Dermis blood vessel endothelial cell (primary cell): Measurements from ENCODE around the gene REEP6. TPM values are rescaled to one million over a fixed set of nuclear protein-coding genes. Genes with fewer than 3 reads are reported as not detected.
"Not testable (repeated sequence)": the region's sequence is repeated elsewhere in the genome, so short reads cannot be mapped to it uniquely, and the experiment has no call there.

ENCODE experiments used
- DNase-seq: peaks from one replicate; pipeline ENCODE4 v3.0.0; 2010
- total RNA-seq: library from RNA; depleted of rRNA; stranded (reverse); fragments of >200 nt; gene quantifications from 2 replicates; pipeline ENCODE4 v1.2.3, GENCODE V29; 2014

REEP6 gene
- total RNA-seq, 1 donor from 2014 or later: 0.34 TPM

DNA sequence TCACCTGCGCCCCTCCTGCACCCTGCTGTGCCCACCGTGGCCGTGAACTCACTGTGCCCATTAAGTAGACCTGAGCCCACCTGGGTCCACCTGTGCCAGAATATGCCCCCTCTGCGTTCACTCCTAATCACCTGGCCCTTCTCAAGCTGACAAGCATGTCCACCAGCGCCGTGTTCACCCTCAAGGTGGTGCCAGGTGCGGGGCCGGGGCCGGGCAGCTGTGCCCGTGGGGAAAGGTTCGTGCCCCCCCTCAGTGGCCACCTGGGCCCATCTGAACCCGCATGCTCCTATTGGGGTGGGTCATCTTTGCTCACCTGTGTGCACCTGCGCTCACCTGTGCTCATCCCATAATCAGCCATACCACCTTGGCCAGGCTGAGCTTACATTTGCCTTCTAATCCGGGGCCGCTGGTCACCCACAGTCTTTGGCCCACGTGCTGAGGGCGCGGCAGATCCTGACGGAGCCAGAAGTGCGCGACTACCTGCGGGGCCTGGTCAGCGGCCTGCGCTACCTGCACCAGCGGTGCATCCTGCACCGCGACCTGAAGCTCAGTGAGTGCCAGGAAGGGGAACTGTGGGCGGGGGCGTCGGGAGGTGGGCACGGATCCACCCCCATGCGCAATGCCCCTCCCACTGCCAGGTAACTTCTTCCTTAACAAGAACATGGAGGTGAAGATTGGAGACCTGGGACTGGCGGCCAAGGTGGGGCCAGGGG lies 35.2 kb downstream of the REEP6 start:
- DNase-seq: no peak

DNA sequence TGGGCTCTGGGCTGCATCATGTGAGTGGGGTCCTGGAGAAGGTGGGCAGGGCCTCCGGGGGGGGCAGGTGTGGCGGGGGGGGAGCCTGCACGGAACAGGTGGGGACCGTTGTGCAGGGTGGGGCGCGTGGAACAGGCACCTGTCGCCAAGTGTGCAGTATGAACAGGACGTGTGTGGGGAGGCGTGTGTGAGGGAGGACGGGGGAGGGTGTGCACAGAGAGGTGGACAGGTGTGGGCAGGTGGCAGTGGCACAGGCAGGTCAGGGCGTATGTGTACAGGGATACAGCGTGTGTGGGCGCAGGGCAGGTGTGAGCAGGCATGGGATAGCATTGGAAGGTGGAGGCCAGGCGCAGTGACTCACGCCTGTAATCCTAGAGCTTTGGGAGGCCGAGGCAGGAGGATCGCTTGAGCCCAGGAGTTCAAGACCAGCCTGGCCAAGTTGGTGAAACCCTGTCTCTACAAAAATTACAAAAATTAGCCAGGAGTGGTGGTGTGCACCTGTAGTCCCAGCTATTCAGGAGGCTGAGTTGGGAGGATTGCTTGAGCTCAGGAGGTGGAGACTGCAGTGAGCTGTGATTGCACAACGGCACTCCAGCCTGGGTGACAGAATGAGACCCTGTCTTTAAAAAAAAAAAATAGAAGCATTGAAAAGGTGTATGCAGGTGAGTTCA lies 36.1 kb downstream of the REEP6 start:
- DNase-seq: no peak

DNA sequence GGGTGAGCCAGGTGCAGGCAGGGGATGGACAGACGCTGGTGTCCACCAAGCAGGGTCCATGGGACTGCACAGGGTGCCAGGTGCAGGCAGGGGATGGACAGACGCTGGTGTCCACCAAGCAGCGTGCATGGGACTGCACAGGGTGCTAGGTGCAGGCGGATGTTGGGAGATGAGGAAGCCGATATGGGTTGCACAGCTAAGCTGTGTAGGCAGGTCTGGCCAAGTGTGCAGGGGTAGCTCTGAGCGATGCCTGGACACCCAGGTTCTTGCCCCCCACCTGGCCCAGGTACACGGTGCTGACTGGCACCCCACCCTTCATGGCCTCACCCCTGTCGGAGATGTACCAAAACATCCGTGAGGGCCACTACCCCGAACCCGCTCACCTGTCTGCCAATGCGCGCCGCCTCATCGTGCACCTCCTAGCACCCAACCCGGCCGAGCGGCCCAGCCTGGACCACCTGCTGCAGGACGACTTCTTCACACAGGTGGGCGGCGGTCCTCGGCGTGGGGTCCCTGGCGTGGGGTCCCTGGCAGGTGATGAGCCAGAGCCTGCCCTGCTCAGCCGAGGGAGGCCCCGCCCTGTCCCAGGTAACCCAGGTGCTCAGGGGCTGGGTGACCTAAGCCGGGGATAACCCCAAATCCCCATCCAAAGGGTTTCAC lies 36.8 kb downstream of the REEP6 start:
- DNase-seq: no peak

DNA sequence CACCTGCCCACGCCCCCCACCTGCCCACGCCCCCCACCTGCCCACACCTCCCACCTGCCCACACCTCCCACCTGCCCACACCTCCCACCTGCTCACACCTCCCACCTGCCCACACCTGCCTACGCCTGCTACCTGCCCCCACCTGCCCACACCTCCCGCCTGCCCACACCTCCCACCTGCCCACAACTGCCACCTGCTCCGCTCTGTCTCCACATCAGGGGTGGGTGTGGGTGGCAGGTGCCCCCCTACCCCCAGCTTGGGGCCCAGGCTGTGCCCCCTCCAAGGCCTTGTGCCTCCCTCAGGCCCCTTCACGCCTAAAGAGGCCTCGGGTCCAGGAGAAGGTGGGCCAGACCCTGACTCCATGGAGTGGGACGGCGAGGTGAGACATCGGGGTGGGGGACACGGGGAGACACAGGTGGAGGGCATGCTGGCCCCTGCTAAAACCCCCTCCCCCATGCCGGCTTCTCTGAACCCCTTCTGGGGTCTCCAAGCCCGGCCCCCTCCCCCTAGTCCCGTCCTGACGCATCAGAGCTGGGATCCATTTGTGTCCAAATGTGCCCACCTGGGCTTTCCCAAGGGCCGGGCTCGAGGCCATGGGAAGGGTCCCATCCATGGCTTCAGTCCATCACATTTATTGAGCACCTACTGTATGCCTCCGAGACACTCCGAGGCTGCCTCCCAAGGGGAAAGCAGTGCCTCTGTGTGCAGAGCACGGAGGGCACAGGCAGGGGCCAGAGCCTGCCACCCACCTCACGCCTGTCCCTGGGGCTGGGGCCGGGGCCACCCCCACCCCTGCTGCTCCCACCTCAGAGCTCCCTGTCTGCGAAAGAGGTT lies 37.8 kb downstream of the REEP6 start:
- no peak for DNase-seq

DNA sequence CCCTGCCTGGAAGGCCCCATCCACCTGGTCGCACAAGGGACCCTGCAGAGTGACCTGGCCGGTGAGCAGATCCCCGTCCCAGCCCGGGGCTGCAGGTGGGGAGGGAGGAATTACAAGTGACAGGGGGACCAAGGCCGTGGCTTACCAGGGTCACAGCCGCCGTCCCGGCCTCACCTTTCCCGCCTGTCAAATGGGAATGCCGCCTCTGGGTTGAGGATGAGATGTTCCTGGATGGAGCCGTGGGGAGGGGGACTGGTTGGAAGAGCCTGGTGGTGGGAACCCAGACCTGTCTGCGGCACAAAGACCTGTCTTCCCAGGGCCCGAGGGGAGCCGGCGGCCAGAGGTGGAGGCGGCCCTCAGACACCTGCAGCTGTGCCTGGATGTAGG lies 38.4 kb downstream of the REEP6 start:
- no peak for DNase-seq

DNA sequence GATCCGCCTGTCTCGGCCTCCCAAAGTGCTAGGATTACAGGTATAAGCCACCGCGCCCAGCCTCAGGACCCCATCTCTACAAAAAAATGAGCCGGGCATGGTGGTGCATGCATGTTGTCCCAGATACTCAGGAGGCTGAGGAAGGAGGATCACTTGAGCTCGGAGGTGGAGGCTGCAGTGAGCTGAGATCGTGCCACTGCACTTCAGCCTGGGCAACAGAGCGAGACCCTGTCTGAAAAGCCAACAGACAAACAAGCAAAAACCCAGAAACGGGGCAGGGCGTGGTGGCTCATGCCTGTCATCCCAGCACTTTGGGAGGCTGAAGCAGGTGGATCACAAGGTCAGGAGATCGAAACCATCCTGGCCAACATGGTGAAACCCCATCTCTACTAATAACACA lies 39.9 kb downstream of the REEP6 start:
- not testable (repeated sequence) for DNase-seq

DNA sequence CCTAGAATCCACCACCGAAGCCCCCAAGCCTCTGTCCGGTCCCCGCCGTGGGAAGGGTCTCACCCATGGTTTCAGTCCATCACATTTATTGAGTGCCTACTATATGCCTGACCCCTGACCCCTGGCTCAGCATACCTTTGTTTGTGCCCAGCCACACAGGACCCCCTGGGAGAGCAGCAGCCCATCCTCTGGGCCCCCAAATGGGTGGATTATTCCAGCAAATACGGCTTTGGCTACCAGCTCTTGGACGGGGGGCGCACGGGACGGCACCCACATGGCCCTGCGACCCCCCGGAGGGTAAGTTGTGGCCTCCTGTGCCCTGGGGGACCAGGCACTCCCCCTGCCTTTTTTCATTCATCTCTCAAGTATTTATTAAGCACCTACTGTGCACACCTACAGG lies 40.6 kb downstream of the REEP6 start:
- no peak for DNase-seq

DNA sequence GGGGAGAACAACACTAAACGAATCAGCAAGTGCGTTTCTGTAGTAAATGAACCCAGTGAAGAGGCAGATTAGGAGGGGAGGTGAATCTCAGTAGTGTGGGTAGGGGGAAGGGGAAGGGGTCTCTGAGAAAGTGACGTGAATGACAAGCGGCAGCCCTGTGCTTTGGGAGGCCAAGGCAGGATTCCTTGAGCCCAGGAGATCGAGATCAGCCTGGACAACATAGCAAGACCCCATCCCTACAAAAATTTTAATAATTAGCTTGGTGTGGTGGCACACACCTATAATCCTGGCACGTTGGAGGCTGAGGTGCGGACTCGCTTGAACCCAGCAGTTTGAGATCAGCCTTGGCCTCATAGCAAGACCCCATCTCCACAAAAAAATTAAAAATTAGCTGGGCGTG lies 41.0 kb downstream of the REEP6 start:
- DNase-seq: no peak

DNA sequence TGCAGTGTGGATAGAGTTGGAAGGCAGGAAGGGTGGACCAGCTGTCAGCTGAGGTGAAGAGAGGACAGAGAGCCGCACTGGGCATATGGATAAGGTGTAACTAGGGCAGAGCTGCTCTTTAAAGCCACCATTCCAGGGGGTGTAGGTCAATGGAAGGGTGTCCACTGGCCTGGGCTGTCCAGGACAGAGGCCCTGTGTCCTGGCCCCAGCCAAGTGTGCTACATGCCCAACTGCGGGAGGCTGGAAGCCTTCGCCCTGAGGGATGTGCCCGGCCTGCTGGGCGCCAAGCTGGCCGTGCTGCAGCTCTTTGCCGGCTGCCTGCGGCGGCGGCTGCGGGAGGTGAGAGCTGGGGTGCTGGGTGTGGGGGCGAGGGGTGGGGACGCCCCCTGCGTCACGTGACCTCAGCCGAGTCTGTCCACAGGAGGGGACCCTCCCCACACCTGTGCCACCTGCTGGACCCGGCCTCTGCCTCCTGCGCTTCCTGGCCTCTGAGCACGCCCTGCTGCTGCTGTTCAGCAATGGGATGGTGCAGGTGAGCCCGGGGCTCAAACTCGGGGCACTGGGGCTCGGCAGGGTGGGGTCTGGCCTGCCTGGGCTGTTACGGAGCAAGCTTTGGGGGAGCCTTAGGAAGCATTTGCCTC lies 42.6 kb downstream of the REEP6 start:
- DNase-seq: no peak

DNA sequence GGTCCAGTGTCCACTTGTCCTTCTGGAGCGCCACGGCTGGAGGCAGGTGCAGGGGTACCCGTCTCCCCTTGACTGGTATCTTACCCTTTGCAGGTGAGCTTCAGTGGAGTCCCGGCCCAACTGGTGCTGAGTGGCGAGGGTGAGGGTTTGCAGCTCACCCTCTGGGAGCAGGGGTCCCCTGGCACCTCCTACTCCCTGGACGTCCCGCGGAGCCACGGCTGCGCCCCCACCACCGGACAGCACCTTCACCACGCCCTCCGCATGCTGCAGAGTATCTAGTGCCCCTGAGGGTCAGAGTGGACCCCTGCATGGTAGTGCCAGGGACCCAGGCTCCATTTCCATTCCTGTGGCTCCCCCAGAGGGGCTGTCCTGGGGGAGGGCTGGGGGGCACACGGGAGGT lies 44.0 kb downstream of the REEP6 start:
- DNase-seq: no peak

DNA sequence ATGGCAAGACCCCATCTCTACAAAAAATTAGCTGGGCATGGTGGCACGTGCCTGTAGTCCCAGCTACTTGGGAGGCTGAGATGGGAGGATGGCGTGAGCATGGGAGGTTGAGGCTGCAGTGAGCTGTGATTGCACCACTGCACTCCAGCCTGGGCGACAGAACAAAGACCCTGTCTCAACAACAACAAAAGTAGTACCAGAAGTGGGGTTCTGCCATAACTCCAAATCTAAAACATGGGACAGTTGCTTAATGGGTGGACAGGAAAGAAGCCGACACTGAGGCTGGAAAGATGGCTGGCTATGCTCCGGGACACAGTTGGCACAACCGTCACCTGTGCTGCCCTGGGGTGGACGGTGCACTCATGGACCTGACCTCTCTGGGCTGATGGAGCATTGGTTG lies 44.7 kb downstream of the REEP6 start:
- DNase-seq: not testable (repeated sequence)

DNA sequence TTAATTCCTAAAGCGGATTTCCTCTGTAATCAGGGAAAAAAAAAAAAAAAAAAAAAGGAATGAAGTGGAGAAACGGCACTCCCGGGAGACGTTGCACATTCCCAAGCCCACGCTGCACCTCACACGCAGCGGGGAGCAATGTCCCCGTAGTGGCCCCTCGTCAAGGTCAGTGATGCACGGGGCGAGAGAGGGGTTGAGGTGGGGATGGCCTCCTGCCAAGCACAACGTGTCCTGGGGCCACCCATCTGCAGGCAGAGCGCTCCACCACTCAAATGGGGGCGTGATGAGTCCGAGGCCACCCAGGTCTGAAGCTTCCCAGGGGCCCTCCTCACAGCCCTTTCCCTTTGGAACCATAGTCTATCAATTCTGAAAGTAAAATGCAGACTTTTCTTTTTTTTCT lies 48.0 kb downstream of the REEP6 start:
- no peak for DNase-seq

DNA sequence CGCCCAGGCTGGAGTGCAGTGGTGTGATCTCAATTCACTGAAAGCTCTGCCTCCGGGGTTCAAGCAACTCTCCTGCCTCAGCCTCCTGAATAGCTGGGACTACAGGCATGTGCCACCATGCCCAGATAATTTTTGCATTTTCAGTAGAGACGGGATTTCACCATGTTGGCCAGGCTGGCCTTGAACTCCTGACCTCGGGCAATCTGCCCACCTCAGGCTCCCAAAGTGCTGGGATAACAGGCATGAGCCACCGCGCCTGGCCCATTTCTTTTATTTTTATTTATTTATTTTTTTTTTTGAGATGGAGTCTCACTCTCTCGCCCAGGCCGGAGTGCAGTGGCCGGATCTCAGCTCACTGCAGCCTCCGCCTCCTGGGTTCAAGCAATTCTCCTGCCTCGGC lies 48.8 kb downstream of the REEP6 start:
- not testable (repeated sequence) for DNase-seq

DNA sequence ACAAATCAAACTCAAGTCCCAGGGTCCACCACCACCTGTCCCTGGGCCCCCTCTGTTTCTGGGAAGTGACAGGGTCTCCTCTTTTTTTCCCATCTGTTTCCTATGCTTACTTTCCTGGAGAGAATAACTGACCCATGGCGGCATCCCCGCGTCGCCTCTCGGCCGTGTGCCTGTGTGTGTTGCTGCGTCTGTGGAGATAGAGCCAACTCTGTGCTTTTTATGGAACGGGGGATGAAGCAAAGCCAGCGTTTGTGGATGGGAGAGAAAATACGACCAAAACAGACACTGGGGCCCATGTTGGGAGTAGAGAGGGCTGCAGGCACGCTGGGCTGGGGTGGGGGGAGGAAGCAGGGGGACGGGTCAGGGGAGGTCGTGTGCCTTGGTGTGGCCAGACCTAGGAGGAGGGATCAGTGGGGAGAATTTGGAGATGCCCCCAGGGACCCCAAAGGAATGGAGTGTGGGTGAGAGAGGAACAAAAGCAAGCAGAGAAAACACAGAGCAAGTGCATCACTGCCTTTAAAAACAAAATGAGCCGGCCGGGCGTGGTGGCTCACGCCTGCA lies 49.5 kb downstream of the REEP6 start:
- no peak for DNase-seq

Other genes with a start within 250 kb of the REEP6 start
- 19.9 and 31.1 TPM in 2 replicates for gene ATP5F1D, start 249.4 kb upstream of the REEP6 start, total RNA-seq
- 22.1 and 27.9 TPM in 2 replicates for gene MIDN, start 242.6 kb upstream of the REEP6 start, total RNA-seq
- 83.1 and 192 TPM in 2 replicates for gene CIRBP, start 221.8 kb upstream of the REEP6 start, total RNA-seq
- 22.0 and 25.0 TPM in 2 replicates for gene FAM174C, start 215.7 kb upstream of the REEP6 start, total RNA-seq
- not detected in 2 replicates for gene EFNA2, start 205.3 kb upstream of the REEP6 start, total RNA-seq
- 98.8 and 104 TPM in 2 replicates for gene NDUFS7, start 107.3 kb upstream of the REEP6 start, total RNA-seq
- 10.7 and 14.8 TPM in 2 replicates for gene GAMT, start 89.6 kb upstream of the REEP6 start, total RNA-seq
- gene DAZAP1, start 83.6 kb upstream of the REEP6 start, total RNA-seq: 58.0 and 104 TPM in 2 replicates
- 380 and 637 TPM in 2 replicates for gene RPS15, start 52.8 kb upstream of the REEP6 start, total RNA-seq
- gene APC2, start 41.1 kb upstream of the REEP6 start, total RNA-seq: 0.23 and 0.34 TPM in 2 replicates
- gene C19orf25, start 12.0 kb upstream of the REEP6 start, total RNA-seq: 22.0 and 28.1 TPM in 2 replicates
- gene PCSK4, start 831 bp upstream of the REEP6 start, total RNA-seq: 0.68 and 1.1 TPM in 2 replicates
- 0.19 TPM in 1 of 2 replicates, not detected in the other for gene ADAMTSL5, start 21.8 kb downstream of the REEP6 start, total RNA-seq
- gene PLK5, start 32.9 kb downstream of the REEP6 start, total RNA-seq: not detected in 2 replicates
- gene MEX3D, start 77.1 kb downstream of the REEP6 start, total RNA-seq: 82.4 and 121 TPM in 2 replicates
- gene MBD3, start 101.7 kb downstream of the REEP6 start, total RNA-seq: 119 and 194 TPM in 2 replicates
- 48.8 and 62.1 TPM in 2 replicates for gene UQCR11, start 114.3 kb downstream of the REEP6 start, total RNA-seq
- gene TCF3, start 161.4 kb downstream of the REEP6 start, total RNA-seq: 94.1 and 144 TPM in 2 replicates